NB4 (cell line): Measurements from ENCODE around the gene SLC46A3.

Source experiments
- DNase-seq: peaks from one replicate; pipeline ENCODE4 v3.0.0; 2010; ENCODE audit warnings: low read depth
- H3K4me3 ChIP-seq: one replicate; pipeline ENCODE4 v1.5.1; 2011; ENCODE audit warnings: mild to moderate bottlenecking, low read depth, low read length, moderate library complexity
- CTCF ChIP-seq: IDR thresholded peaks from one replicate; pipeline ENCODE4 v1.5.1; 2012; ENCODE audit warnings: low read depth, low read length
- MYC ChIP-seq: IDR thresholded peaks from 2 replicates; pipeline ENCODE4 v1.6.1; 2011; ENCODE audit warnings: low read depth, low read length
- POLR2A ChIP-seq: IDR thresholded peaks from 2 replicates; pipeline ENCODE4 v1.6.1; 2011; ENCODE audit warnings: mild to moderate bottlenecking; ENCODE audit not compliant: insufficient read length; ENCODE audit errors: extremely low read depth
- TF ChIP-seq, protein P1 (sequence below): IDR thresholded peaks from 2 replicates; pipeline ENCODE4 v1.6.1; 2011; ENCODE audit warnings: low read depth, low read length

Gene SLC46A3

GRCh38 chr13:28716511-28716910 is 2.3 kb downstream of the SLC46A3 start:
- DNase-seq = no peak
- TF ChIP-seq MYC = no peak
- TF ChIP-seq CTCF = no peak
- TF ChIP-seq, protein P1, sequence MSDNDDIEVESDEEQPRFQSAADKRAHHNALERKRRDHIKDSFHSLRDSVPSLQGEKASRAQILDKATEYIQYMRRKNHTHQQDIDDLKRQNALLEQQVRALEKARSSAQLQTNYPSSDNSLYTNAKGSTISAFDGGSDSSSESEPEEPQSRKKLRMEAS = no peak
- no peak for TF ChIP-seq POLR2A
- H3K4me3 ChIP-seq = no peak overlapping the region

DNA sequence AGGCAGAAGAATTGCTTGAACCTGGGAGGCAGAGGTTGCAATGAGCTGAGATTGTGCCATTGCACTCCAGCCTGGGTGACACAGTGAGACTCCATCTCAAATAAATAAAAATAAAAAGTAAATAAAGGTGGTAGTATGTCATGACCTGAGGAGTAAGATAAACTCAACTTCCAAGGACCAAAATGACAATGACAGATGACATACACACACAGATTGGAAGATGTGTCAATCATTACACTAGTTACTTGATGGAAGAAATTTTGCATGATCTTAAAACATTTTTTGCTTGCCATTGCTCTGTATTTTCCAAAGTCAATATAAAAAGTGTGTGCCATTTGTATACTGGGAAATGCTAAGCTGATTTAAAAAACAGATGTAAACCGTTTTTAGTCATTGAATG is 4.1 kb downstream of the SLC46A3 start:
- no peak overlapping the region for H3K4me3 ChIP-seq
- DNase-seq = no peak
- no peak for TF ChIP-seq CTCF
- TF ChIP-seq POLR2A = no peak
- TF ChIP-seq, protein P1 = no peak
- TF ChIP-seq MYC = no peak

- no peak for TF ChIP-seq POLR2A
- TF ChIP-seq, protein P1 = no peak
- TF ChIP-seq MYC = no peak
- no peak for TF ChIP-seq CTCF
- no peak for DNase-seq
- no peak overlapping the region for H3K4me3 ChIP-seq
Observed at GRCh38 chr13:28710161-28710560, 8.6 kb downstream of the SLC46A3 start.

DNA sequence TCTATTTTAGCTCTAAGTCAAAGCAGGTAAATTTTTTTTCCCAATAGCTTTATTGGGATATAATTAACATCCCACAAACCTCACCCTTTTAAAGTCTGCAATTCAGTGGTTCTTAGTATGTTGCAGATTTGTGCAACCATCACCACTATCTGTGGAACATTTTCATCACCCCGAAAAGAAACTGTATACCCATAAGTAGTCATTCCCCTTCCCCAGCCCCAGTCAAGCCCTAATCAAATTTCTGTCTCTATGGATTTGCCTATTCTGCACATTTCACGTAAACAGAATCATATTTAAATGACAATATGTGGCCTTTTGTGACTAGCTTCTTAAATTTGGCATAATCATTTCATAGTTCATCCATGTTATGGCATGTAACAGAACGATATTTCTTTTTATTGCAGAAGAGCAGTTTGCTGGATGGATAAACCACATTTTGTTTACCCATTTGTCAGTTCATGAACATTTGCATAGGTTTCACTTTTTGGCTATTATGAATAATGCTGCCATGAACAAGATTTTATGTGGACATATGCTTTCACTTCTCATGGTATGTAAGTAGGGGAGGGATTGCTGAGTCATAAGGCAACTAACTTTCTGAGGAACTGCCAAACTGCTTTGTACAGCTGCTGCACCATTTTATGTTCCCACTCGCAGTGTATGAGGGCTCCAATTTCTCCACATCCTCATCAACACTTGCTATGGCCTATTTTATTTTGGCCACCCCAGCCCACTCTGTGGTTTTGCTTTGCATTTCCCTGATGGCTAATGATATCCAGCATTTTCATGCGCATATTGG is 10.9 kb downstream of the SLC46A3 start:
- DNase-seq = peak; percentile 90
- no peak; the same call in 1 of the 2 replicates for TF ChIP-seq MYC
- TF ChIP-seq, protein P1 = 0 out of 2 replicates have a peak, but pooled peaks have one; percentile 9
- TF ChIP-seq CTCF = no peak
- no peak overlapping the region for H3K4me3 ChIP-seq

GRCh38 chr13:28705461-28706083 is 13.2 kb downstream of the SLC46A3 start:
- DNase-seq = no peak
- H3K4me3 ChIP-seq = no peak overlapping the region
- TF ChIP-seq, protein P1 = no peak
- TF ChIP-seq CTCF (no peak), POLR2A (no peak)
